Tibial nerve (tissue), 4 donors: Measurements from ENCODE around the gene PRICKLE2. TPM values are rescaled to one million over a fixed set of nuclear protein-coding genes. Genes with fewer than 3 reads are reported as not detected.

Experiments used
- DNase-seq, 2 donors: peaks; one replicate each; pipeline ENCODE4 v3.0.0-alpha.2; 2019; ENCODE audit warnings: low spot score in 2 of 2
- H3K27ac ChIP-seq, 4 donors: fragments of 200-600 bp; sonication (generic) in 3 of 4; one replicate each; pipeline ENCODE4 v1.5.1; 2017 to 2019; ENCODE audit warnings: mild to moderate bottlenecking in 1 of 4
- H3K27me3 ChIP-seq, 2 donors: fragments of 200-600 bp; sonication (generic) in 1 of 2; one replicate each; pipeline versions ENCODE4 v1.5.1 to v1.6.0; 2017 to 2019
- H3K36me3 ChIP-seq, 3 donors: fragments of 200-600 bp; sonication (generic); one replicate each; pipeline ENCODE4 v1.5.1; 2018 to 2019
- H3K4me1 ChIP-seq, 4 donors: fragments of 200-600 bp; sonication (generic) in 3 of 4; one replicate each; pipeline ENCODE4 v1.5.1; 2017 to 2019
- H3K4me3 ChIP-seq, 4 donors: fragments of 200-600 bp; sonication (generic) in 3 of 4; one replicate each; pipeline ENCODE4 v1.5.1; 2017 to 2019; ENCODE audit warnings: mild to moderate bottlenecking in 1 of 4, moderate library complexity in 1 of 4
- H3K9me3 ChIP-seq, 4 donors: fragments of 200-600 bp; sonication (generic) in 3 of 4; one replicate each; pipeline ENCODE4 v1.5.1; 2017 to 2019
- EP300 ChIP-seq, 2 donors: sonication (generic); formaldehyde crosslinking; IDR thresholded peaks; one replicate each; pipeline ENCODE4 v1.6.1; 2017; ENCODE audit warnings: antibody characterized with exemption in 2 of 2, mild to moderate bottlenecking in 1 of 2
- POLR2A ChIP-seq, 2 donors: fragments of 450-650 bp; IDR thresholded peaks; one replicate each; pipeline ENCODE4 v1.6.1; 2017; ENCODE audit warnings: antibody characterized with exemption in 2 of 2, mild to moderate bottlenecking in 2 of 2, moderate library complexity in 2 of 2
- WGBS, 2 donors: methylation state at CpG; one replicate each; pipeline ENCODE4 v1.1.5; 2018; 5-methylcytosine and 5-hydroxymethylcytosine counted together
- total RNA-seq, 4 donors: library from RNA; depleted of rRNA; stranded (reverse); fragments of >200 nt; gene quantifications; one replicate each; pipeline ENCODE4 v1.1.0, GENCODE V29; 2016
- TF ChIP-seq, protein P1 (sequence below), 5 experiments: fragments of 200-600 bp in 3 of 5; fragments of 450-650 bp in 2 of 5; sonication (generic) in 3 of 5; IDR thresholded peaks; one replicate each; pipeline ENCODE4 v1.5.1; 2016 to 2019; ENCODE audit warnings: antibody characterized with exemption in 5 of 5, mild to moderate bottlenecking in 3 of 5, moderate library complexity in 2 of 5

PRICKLE2 gene
- total RNA-seq, 4 donors from 2014 or later: 24.5 to 39.1 (median 35.2) TPM

DNA sequence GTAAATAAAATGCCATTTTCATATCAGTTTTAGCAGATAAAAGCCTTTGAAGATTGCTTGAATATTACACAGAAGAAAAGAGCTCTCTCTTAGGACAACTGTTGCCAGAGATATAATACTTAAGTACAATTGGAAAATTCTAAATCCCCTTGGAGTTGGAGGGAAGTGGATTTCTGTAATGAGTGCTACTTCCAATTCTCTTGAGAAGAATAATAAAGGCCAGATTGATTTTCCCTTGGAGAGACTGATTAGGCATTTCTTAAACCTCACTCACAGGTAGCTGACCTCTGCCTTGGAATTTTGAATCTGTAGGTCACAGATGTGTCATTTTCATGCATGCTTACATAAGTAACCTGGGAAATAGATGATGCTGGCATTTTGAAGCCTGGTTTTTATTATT, 172.1 kb downstream of the PRICKLE2 start:
- no peaks in the 10 kb centered on the region for H3K36me3 ChIP-seq
- TF ChIP-seq POLR2A (IDR thresholded peaks at IDR 0.05) (no peak), EP300 (IDR thresholded peaks at IDR 0.05) (no peak)
- TF ChIP-seq, protein P1, sequence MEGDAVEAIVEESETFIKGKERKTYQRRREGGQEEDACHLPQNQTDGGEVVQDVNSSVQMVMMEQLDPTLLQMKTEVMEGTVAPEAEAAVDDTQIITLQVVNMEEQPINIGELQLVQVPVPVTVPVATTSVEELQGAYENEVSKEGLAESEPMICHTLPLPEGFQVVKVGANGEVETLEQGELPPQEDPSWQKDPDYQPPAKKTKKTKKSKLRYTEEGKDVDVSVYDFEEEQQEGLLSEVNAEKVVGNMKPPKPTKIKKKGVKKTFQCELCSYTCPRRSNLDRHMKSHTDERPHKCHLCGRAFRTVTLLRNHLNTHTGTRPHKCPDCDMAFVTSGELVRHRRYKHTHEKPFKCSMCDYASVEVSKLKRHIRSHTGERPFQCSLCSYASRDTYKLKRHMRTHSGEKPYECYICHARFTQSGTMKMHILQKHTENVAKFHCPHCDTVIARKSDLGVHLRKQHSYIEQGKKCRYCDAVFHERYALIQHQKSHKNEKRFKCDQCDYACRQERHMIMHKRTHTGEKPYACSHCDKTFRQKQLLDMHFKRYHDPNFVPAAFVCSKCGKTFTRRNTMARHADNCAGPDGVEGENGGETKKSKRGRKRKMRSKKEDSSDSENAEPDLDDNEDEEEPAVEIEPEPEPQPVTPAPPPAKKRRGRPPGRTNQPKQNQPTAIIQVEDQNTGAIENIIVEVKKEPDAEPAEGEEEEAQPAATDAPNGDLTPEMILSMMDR (IDR thresholded peaks at IDR 0.05): no peak

GRCh38 chr3:64049832-64050231, 175.4 kb downstream of the PRICKLE2 start:
- TF ChIP-seq POLR2A (IDR thresholded peaks at IDR 0.05) (no peak), EP300 (IDR thresholded peaks at IDR 0.05) (no peak)
- TF ChIP-seq, protein P1 (IDR thresholded peaks at IDR 0.05): no peak
- WGBS, 2 donors: 73 to 78% methylated on average over 4 of the region's 4 CpGs
- H3K27me3 ChIP-seq: no peaks in the 10 kb centered on the region
- no peak for DNase-seq
- H3K9me3 ChIP-seq: no peaks in the 10 kb centered on the region
- H3K36me3 ChIP-seq: no peaks in the 10 kb centered on the region
- H3K4me1 ChIP-seq: peaks cover 0 to 22% (median 6%) of the 10 kb centered on the region in 4 donors
- no peak overlapping the region for H3K27ac ChIP-seq
- no peak overlapping the region for H3K4me3 ChIP-seq

More for the DNA sequence above, 172.1 kb downstream of the PRICKLE2 start:
- H3K9me3 ChIP-seq: no peaks in the 10 kb centered on the region
- H3K4me1 ChIP-seq: peaks cover 0 to 21% (median 5%) of the 10 kb centered on the region in 4 donors
- H3K4me3 ChIP-seq: no peak overlapping the region
- no peak overlapping the region for H3K27ac ChIP-seq
- no peaks in the 10 kb centered on the region for H3K27me3 ChIP-seq
- no peak for DNase-seq

- H3K4me3 ChIP-seq: no peak overlapping the region
- H3K27me3 ChIP-seq: no peaks in the 10 kb centered on the region
- peaks cover 0 to 15% (median 4%) of the 10 kb centered on the region in 4 donors for H3K4me1 ChIP-seq
- no peaks in the 10 kb centered on the region for H3K36me3 ChIP-seq
- DNase-seq: no peak
- TF ChIP-seq, protein P1 (IDR thresholded peaks at IDR 0.05): no peak
- TF ChIP-seq POLR2A (IDR thresholded peaks at IDR 0.05): no peak
- TF ChIP-seq EP300 (IDR thresholded peaks at IDR 0.05): no peak
- 78 to 87% methylated on average over 3 of the region's 3 CpGs for WGBS, 2 donors
- no peaks in the 10 kb centered on the region for H3K9me3 ChIP-seq
- H3K27ac ChIP-seq: peak overlapping the region in 1 of 4 donors; percentile 69
Measured at GRCh38 chr3:64049136-64049535, 176.1 kb downstream of the PRICKLE2 start.

- peak overlapping the region in 2 of 4 donors; percentile 45 to 69 for H3K27ac ChIP-seq
- no peak overlapping the region for H3K4me3 ChIP-seq
- no peaks in the 10 kb centered on the region for H3K36me3 ChIP-seq
- no peak for TF ChIP-seq EP300 (IDR thresholded peaks at IDR 0.05)
- TF ChIP-seq, protein P1 (IDR thresholded peaks at IDR 0.05): no peak
- TF ChIP-seq POLR2A (IDR thresholded peaks at IDR 0.05): no peak
- no peaks in the 10 kb centered on the region for H3K27me3 ChIP-seq
- H3K4me1 ChIP-seq: peaks cover 0 to 13% (median 4%) of the 10 kb centered on the region in 4 donors
- no peaks in the 10 kb centered on the region for H3K9me3 ChIP-seq
- WGBS, 2 donors: 29 to 32% methylated on average over 3 of the region's 3 CpGs
- DNase-seq: no peak
Measured at GRCh38 chr3:64048631-64049061, 176.6 kb downstream of the PRICKLE2 start.

- WGBS, 2 donors: 62 to 65% methylated on average over 7 of the region's 7 CpGs
- Histone ChIP-seq H3K27me3 (no peaks in the 10 kb centered on the region), H3K4me3 (no peak overlapping the region), H3K9me3 (no peaks in the 10 kb centered on the region), H3K27ac (peak overlapping the region in 3 of 4 donors; percentile 6 to 69 (median 45)), H3K4me1 (peaks cover 0 to 9% (median 4%) of the 10 kb centered on the region in 4 donors), H3K36me3 (no peaks in the 10 kb centered on the region)
- no peak for TF ChIP-seq POLR2A (IDR thresholded peaks at IDR 0.05)
- TF ChIP-seq, protein P1 (IDR thresholded peaks at IDR 0.05): no peak
- no peak for TF ChIP-seq EP300 (IDR thresholded peaks at IDR 0.05)
- no peak for DNase-seq
Measured at GRCh38 chr3:64047787-64048186, 177.5 kb downstream of the PRICKLE2 start.
